ENCODE results near the gene LIF.

Gene LIF

GRCh38 chr22:30287648-30288418 lies 41.3 kb upstream of the LIF start:
- peak; percentile 41 to 43 for ATAC-seq (replicated peaks)
- Mint-ChIP-seq H3K36me3 (peaks cover 11 to 23% of the 10 kb centered on the region in 2 donors), H3K4me3 (peak overlapping the region; percentile 92), H3K4me1 (peaks cover 26 to 54% of the 10 kb centered on the region in 2 donors), H3K27ac (peak overlapping the region; percentile 53), H3K27me3 (no peaks in the 10 kb centered on the region), H3K9me3 (no peaks in the 10 kb centered on the region)
- DNase-seq, result peak; percentile 79

GRCh38 chr22:30286813-30287647 lies 40.5 kb upstream of the LIF start:
- ATAC-seq (replicated peaks) (peak; percentile 19 to 21), DNase-seq (peak; percentile 70)
- H3K9me3 Mint-ChIP-seq, result no peaks in the 10 kb centered on the region
- no peak overlapping the region for H3K4me3 Mint-ChIP-seq
- H3K27ac Mint-ChIP-seq, result peak overlapping the region; percentile 25
- H3K4me1 Mint-ChIP-seq, result peaks cover 25 to 52% of the 10 kb centered on the region in 2 donors
- no peaks in the 10 kb centered on the region for H3K27me3 Mint-ChIP-seq
- peaks cover 11 to 20% of the 10 kb centered on the region in 2 donors for H3K36me3 Mint-ChIP-seq

- ATAC-seq (replicated peaks) (no peak), DNase-seq (no peak)
- Mint-ChIP-seq H3K4me3 (no peak overlapping the region), H3K4me1 (peaks cover 18 to 45% of the 10 kb centered on the region in 2 donors), H3K36me3 (peaks cover 9 to 14% of the 10 kb centered on the region in 2 donors), H3K27ac (no peak overlapping the region), H3K27me3 (no peaks in the 10 kb centered on the region), H3K9me3 (no peaks in the 10 kb centered on the region)
Measured at GRCh38 chr22:30286331-30286730, 39.8 kb upstream of the LIF start.

GRCh38 chr22:30285846-30286200 lies 39.3 kb upstream of the LIF start:
- DNase-seq (no peak), ATAC-seq (replicated peaks) (no peak)
- Mint-ChIP-seq H3K4me3 (no peak overlapping the region), H3K9me3 (no peaks in the 10 kb centered on the region), H3K27me3 (no peaks in the 10 kb centered on the region), H3K27ac (no peak overlapping the region), H3K4me1 (peaks cover 17 to 40% of the 10 kb centered on the region in 2 donors), H3K36me3 (peaks cover 9 to 14% of the 10 kb centered on the region in 2 donors)

- no peaks in the 10 kb centered on the region for H3K9me3 Mint-ChIP-seq
- H3K4me3 Mint-ChIP-seq, result no peak overlapping the region
- DNase-seq, result no peak
- peaks cover 13 to 35% of the 10 kb centered on the region in 2 donors for H3K4me1 Mint-ChIP-seq
- ATAC-seq (replicated peaks), result no peak
- peaks cover 9 to 14% of the 10 kb centered on the region in 2 donors for H3K36me3 Mint-ChIP-seq
- H3K27me3 Mint-ChIP-seq, result no peaks in the 10 kb centered on the region
- peak overlapping the region; percentile 20 for H3K27ac Mint-ChIP-seq
Measured at GRCh38 chr22:30285176-30285845, 38.8 kb upstream of the LIF start.

- peaks cover 9 to 14% of the 10 kb centered on the region in 2 donors for H3K36me3 Mint-ChIP-seq
- peaks cover 2 to 3% of the 10 kb centered on the region in 2 donors for H3K27me3 Mint-ChIP-seq
- H3K9me3 Mint-ChIP-seq, result no peaks in the 10 kb centered on the region
- H3K4me3 Mint-ChIP-seq, result no peak overlapping the region
- H3K4me1 Mint-ChIP-seq, result peaks cover 7 to 28% of the 10 kb centered on the region in 2 donors
- ATAC-seq (replicated peaks), result no peak
- no peak for DNase-seq
- no peak overlapping the region for H3K27ac Mint-ChIP-seq
Measured at GRCh38 chr22:30284666-30285065, 38.1 kb upstream of the LIF start.

GRCh38 chr22:30284172-30284571 lies 37.6 kb upstream of the LIF start:
- ATAC-seq (replicated peaks) (no peak), DNase-seq (no peak)
- Mint-ChIP-seq H3K27me3 (peaks cover 4 to 8% of the 10 kb centered on the region in 2 donors), H3K4me3 (no peak overlapping the region), H3K9me3 (no peaks in the 10 kb centered on the region), H3K4me1 (peaks cover 7 to 28% of the 10 kb centered on the region in 2 donors), H3K36me3 (peaks cover 9 to 14% of the 10 kb centered on the region in 2 donors), H3K27ac (no peak overlapping the region)

GRCh38 chr22:30283342-30283741 lies 36.8 kb upstream of the LIF start:
- Mint-ChIP-seq H3K4me3 (no peak overlapping the region), H3K4me1 (peaks cover 7 to 22% of the 10 kb centered on the region in 2 donors), H3K27ac (no peak overlapping the region), H3K9me3 (no peaks in the 10 kb centered on the region), H3K27me3 (peaks cover 11 to 16% of the 10 kb centered on the region in 2 donors), H3K36me3 (peaks cover 9 to 14% of the 10 kb centered on the region in 2 donors)
- DNase-seq, result no peak
- no peak for ATAC-seq (replicated peaks)

GRCh38 chr22:30282616-30283046 lies 36.1 kb upstream of the LIF start:
- no peak overlapping the region for H3K27ac Mint-ChIP-seq
- no peaks in the 10 kb centered on the region for H3K9me3 Mint-ChIP-seq
- H3K27me3 Mint-ChIP-seq, result peaks cover 18 to 23% of the 10 kb centered on the region in 2 donors
- H3K36me3 Mint-ChIP-seq, result peaks cover 9 to 14% of the 10 kb centered on the region in 2 donors
- no peak for ATAC-seq (replicated peaks)
- H3K4me3 Mint-ChIP-seq, result no peak overlapping the region
- H3K4me1 Mint-ChIP-seq, result peaks cover 4 to 15% of the 10 kb centered on the region in 2 donors
- no peak for DNase-seq

- Mint-ChIP-seq H3K4me1 (peaks cover 13 to 16% of the 10 kb centered on the region in 2 donors), H3K27ac (peak overlapping the region; percentile 75), H3K27me3 (peaks cover 32 to 37% of the 10 kb centered on the region in 2 donors), H3K4me3 (no peak overlapping the region), H3K9me3 (no peaks in the 10 kb centered on the region), H3K36me3 (peaks cover 9 to 14% of the 10 kb centered on the region in 2 donors)
- no peak for DNase-seq
- no peak for ATAC-seq (replicated peaks)
Measured at GRCh38 chr22:30280505-30280904, 33.9 kb upstream of the LIF start.

- Mint-ChIP-seq H3K4me3 (no peak overlapping the region), H3K27ac (no peak overlapping the region), H3K9me3 (no peaks in the 10 kb centered on the region), H3K36me3 (peaks cover 7 to 11% of the 10 kb centered on the region in 2 donors), H3K4me1 (peaks cover 14 to 16% of the 10 kb centered on the region in 2 donors), H3K27me3 (peaks cover 32 to 37% of the 10 kb centered on the region in 2 donors)
- no peak for ATAC-seq (replicated peaks)
- no peak for DNase-seq
Measured at GRCh38 chr22:30279932-30280331, 33.4 kb upstream of the LIF start.

GRCh38 chr22:30279046-30279788 lies 32.7 kb upstream of the LIF start:
- ATAC-seq (replicated peaks), result no peak
- Mint-ChIP-seq H3K4me3 (no peak overlapping the region), H3K36me3 (peaks cover under 1 to 4% of the 10 kb centered on the region in 2 donors), H3K4me1 (peaks cover 14 to 16% of the 10 kb centered on the region in 2 donors), H3K27me3 (peaks cover 32 to 37% of the 10 kb centered on the region in 2 donors), H3K27ac (no peak overlapping the region), H3K9me3 (no peaks in the 10 kb centered on the region)
- no peak for DNase-seq

- no peak for DNase-seq
- Mint-ChIP-seq H3K27me3 (peaks cover 32 to 37% of the 10 kb centered on the region in 2 donors), H3K9me3 (no peaks in the 10 kb centered on the region), H3K36me3 (no peaks in the 10 kb centered on the region), H3K27ac (no peak overlapping the region), H3K4me1 (peaks cover 10 to 12% of the 10 kb centered on the region in 2 donors), H3K4me3 (no peak overlapping the region)
- no peak for ATAC-seq (replicated peaks)
Measured at GRCh38 chr22:30277547-30278344, 31.2 kb upstream of the LIF start.

All from stimulated activated naive B cell treated with anti-CD40 and anti-IgM and Interleukin-4, amounts not matched to agents 10 μg/mL and 1 μg/mL and 100 μg/mL, for 72 hours (primary cell).